NCI-H128 (cell line): Measurements from ENCODE around the gene MTG1.
A peak's percentile ranks its signal among the peaks of the same experiment; 100 is the strongest.
"Not testable (repeated sequence)": the region's sequence is repeated elsewhere in the genome, so short reads cannot be mapped to it uniquely, and the experiment has no call there.

Experiments
- DNase-seq: peaks from one replicate; lab custom pipeline; 2025; ENCODE audit not compliant: unreplicated experiment; lab: John Stamatoyannopoulos, UW

Gene MTG1

GRCh38 chr10:133358162-133358924 lies 35.6 kb upstream of the MTG1 start:
- no peak for DNase-seq

DNA sequence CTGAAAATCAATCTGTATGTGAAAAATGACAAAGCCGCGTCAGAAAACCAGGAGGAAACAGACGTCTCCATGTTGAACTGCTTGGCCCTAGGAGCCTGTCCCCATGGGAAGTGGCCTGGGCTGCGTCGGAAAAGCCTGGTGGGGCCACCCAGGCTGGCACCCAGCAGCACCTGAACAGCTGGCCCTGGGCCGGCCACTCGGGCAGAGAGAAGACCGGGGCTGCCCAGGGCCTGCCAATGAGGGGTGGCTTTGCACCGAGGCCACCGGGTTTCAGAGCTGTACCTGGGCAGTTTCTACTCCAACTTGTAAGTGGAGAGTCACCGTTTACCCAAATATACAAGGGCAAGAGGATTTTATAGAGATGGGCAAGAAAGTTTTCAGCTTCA lies 35.0 kb upstream of the MTG1 start:
- DNase-seq: no peak

- peak; percentile 16 for DNase-seq
Observed at GRCh38 chr10:133359554-133359971, 34.4 kb upstream of the MTG1 start.

DNA sequence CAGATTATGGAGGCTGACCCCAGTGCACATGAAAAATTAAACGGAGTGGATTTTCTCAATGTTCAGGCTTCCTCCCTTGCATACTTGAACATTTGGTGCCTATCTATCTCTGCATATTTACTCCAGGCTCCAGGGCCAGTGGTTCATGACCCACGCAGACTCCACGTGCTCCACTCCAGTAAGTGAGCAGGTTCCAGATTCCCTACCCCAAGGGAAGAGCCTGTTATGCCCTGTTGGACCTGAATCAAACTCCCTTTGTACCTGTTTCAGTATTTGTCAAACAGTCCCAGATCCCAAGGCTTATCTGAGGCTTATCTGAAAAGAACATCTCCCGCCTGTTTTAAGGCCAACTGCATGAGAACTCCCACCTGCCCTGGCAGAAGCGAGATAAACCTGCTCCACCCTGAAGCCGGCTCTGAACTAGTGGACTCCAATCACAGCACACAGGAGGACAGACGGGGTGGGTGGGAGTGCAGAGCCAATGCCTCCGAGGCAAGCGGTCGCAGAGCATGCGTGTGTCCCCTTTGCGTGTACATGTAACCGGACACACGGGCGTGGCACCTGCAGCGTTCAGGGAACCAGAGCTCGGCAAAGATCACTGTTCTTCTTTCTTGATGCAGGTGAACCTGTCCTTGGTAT lies 33.9 kb upstream of the MTG1 start:
- DNase-seq: no peak

GRCh38 chr10:133361227-133361626 lies 32.7 kb upstream of the MTG1 start:
- no peak for DNase-seq

DNA sequence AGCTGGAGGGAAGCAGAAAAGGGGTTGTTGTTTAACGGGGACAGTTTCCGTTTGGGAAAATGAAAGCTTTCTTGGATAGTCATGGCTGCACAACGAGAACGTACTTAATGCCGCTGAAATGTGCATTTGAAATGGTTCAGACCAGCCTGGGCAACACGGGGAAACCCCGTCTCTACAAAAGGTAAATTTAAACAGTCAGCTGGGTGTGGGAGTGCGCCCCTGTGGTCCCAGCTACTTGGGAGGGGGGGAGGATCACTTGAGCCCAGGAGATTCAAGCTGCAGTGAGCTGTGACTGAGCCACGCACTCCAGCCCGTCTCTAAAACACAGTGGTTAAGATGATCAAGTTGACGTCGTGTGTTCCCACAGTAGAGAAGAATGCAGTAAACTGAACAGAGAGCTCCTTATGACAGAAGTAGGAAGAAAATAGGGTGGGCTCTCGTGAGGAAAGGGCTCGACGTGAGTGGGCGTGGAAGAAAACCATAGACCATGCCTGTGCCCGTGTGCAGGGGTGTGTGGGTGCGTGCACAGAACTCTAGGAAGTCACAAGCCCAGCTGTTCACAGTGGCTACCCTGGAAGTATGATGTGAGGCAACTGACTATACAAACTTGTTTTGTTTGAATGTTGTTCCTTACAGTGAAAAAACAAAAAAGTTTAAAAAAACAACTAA lies 32.0 kb upstream of the MTG1 start:
- DNase-seq: no peak

- no peak for DNase-seq
Observed at GRCh38 chr10:133362846-133363245, 31.1 kb upstream of the MTG1 start.

DNA sequence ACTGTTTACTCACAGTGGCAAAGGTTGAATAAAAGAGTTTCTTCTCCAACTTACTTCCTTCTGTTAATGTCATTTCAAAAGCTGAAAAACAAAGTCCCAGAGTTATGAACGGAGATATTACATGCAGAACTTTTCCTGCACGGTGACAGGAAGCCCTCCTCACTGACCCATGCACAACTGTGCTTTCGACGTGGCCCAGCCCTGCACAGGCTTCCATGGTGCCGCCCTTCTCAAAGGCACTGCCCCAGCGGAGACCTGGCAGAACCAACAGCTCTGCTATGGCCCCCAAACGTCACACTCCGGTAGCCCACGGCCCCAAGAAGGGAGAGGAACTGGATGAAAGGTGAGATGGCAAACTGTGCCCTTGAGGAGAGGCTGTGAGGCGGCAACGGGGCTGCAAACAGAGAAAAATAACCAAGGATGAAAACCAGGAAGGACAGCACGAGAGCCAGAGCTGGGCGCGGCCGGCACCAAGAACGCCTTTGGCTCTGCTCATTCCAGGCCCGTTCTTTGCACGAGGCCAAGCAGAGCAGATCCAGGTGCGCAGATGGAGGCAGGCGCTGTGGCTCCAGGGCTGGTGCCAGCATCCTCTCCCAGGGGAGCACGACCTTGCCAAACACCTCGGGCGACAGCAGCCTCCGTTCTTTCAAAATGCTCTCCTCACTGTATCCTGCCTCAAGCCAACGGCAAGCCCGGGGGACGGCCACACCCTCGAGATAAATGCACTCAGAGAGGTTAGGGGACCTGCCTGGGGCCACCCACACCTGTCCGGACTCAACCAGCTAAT lies 29.1 kb upstream of the MTG1 start:
- no peak for DNase-seq

DNA sequence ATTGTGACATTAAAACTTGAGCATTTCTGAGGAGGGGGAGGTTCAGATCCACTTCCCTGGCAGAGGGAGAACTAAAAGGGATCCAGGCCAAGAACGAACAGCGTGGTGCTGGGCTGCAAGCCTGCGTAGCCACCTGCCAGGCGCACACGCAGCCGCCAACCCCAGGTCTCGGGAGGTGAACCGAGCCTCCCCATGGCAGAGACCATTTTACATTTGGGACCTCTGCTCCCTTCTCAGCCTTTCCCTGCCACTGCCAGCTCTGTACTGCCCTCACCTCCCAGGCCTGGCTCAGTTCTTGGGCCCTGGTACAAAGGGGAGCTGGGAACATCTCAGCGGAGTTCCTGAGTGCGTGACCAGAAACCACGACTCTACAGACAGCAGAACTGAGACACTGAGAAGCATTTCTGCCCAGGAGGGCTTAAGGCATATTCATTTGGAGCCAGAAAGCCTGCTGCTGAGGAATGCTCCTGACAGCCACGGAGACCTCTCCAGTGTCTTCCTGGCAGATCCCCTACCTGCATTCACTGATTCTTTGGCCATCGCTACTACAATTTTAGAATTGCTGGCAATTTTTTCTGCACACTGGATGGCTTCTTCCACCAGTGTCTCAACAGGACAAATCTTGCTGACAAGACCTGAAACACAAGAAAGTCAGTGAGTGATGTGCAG lies 28.4 kb upstream of the MTG1 start:
- DNase-seq: no peak

GRCh38 chr10:133366130-133366478 lies 27.9 kb upstream of the MTG1 start:
- DNase-seq: no peak

DNA sequence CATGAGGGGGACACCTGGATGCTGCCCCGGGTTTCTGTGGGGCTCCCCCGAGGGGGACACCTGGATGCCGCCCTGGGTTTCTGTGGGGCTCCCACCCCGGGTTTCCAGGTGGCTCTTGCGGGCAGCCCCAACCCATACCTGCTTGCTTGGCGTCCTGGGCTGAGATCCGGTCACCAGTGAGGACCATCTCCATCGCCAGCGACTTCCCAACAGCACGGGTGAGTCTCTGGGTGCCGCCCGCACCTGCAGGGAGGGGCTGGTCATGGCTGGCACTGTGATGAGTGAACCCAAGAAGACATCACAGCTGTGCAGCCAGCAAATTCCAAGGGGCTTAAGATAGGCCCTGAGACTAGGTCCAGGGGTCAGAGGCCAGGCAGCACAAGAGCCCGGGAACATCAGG lies 27.2 kb upstream of the MTG1 start:
- no peak for DNase-seq

- DNase-seq: not testable (repeated sequence)
Observed at GRCh38 chr10:133367461-133367860, 26.5 kb upstream of the MTG1 start.

DNA sequence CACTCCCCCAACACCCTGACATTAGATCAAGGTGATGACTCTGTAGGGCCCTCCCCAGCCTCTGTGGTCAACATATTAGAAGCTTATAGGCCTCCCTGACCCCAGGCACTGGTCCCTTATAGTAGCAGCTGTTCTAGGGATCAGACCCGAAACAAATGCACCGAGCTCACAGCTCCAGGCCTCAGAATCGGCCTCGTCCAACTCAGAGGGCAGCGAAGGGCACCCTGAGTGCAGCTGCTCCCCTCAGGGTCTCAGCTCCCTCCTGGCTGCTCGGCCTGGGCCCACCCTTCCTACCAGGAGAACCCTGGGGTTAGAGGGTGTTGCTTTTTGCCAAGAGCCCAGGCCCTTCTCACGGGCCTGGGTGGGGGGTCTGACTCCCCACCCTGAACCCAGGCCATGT lies 25.8 kb upstream of the MTG1 start:
- no peak for DNase-seq

DNA sequence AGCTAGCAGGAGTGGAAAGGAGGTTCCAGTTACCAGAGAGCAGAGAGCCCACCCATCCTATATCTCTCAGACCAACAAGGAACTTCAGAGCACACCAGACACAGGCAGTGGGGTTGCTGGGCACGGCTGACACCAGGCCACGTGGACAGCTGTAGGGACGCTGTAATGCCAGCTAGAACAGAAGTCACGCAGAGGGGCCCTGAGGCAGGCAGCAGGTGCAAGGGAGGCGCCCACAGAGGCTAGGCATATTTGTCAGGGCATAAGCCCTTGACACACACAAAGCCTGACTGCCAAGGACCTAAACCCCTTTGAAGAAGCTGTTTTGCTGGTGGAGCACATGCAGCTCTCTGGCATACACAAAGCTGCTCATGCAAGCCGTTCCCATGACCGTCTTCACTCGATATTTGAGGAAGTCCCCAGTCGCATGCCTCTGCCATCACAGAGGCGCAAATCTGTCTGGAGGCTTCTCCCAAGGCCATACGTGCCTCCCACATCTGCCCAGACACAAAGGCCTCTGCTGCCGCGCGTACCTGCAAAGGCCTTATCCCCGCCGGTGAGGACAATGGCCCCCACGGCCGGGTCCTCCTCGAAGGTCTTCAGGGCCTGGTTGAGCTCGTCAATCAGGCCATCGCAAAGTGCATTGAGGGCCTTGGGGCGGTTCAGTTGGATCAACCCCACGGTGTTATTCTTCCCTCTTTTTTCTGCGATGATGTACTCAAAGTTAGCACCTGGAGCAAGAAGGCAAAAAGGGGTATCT lies 23.7 kb upstream of the MTG1 start:
- DNase-seq: no peak

DNA sequence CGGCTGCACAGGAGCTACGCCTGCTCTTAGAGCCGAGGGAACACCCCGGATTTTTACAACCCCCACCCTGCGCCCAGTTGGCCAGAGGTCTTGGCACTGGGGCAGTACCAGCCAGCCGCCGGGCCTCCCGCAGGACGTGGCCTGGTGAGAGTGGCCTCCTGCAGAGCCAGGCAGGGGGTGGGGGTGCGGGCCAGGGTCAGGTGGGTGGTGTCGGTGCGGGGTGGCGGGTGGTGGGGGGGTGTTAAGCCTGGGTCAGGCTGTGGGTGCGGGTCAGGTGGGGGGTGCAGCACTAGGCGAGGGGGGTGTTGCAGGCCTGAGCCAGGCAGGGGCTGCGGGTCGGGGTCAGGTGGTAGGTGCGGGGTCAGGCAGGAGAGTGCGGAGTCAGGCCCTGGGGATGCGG lies 21.4 kb upstream of the MTG1 start:
- no peak for DNase-seq

DNA sequence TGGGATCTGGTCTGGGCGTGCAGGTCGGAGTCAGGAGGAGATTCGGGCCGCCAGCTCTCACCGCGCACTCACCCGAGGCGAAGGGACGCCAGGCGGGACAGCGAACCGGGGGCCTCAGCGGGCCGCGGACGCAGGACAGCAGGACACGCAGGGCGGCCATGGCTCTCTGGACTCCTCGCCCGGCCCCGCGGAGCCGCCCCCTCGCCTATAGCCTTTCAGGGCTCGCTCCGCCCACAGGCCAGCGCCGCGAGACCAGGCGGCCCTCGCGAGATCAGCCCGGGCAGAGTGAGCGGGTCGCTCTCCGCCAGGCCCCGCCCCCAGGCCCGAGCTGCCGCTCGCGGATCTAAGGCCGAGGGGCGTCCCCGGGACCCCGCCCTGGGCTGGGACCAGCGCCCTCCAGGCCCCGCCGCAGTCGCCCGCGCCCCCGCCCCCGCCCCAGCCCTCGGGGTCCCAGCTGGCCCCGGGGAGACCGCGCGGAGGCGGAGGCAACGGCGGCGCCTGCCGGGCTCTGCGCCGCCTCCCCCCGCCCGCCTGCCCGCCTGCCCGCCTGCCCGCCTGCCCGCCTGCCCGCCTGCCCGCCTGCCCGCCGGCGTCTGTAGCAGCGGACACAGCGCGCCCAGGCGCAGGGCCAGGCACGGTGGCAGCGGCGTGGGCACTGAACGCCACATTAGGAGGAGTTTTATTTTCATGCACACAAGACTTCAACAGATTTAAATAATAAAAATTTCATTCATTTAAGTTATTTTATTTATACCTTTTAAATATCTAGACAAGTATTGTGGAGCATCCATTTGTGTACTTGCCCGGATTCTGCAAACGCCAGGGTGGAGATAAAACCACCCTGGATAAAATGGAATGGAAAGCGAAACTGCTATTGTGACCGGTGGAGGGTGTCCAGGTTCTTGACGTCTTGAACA lies 20.5 kb upstream of the MTG1 start, which contains the start of gene ECHS1:
Gene ECHS1 (minus strand): TSS at position 181 of the 917 bp plus-strand sequence. CDS start 21 bp downstream, at position 160.
- peak; percentile 70 for DNase-seq

DNA sequence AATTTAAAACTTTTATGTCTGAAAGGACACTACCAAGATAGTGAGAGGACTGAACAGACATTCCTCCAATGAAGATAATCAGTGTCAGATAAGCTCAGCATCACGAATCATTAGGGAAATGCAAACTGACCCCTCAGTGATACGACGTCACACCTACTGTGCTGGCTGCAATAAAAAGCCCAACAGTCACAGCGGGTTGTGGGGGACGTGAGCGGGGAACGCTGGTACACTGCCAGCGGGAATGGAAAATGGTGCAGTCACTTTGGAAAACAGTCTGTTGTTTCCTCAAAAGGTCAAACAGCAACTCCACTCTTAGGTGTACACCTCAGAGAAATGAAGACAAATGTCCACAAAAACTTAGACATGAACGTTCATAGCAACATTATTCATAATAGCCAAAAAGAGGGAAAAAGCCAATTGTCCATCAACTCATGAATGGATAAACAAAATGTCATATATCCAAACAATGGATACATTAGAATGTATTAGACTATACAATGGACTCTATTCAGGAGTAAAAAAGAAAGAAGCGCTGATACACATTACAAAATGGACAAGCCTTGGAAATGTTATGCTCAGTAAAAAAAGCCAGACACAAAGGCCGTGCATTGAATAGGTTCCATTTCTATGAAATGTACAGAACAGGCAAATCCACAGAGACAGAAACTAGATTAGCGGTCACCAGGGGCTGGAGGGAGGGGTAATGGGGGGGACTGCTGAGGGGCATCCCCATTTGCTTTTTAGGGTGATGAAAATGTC lies 18.4 kb upstream of the MTG1 start:
- DNase-seq: no peak

DNA sequence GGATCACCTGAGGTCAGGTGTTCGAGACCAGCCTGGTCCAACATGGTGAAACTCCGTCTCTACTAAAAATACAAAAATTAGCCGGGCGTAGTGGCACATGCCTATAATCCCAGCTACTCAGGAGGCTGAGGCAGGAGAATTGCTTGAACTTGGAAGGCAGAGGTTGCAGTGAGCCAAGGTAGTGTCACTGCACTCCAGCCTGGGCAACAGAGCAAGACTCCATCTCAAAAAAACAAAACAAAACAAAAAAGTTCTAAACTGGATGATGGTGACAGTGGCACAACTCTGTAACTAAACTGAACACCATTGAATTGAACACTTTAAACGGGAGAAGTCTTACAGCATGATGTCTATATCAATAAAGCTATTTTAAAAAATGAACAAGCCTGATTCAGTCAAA lies 17.8 kb upstream of the MTG1 start:
- DNase-seq: not testable (repeated sequence)
